ENCODE data around the gene HCFC1R1.
"Not testable (repeated sequence)": the region's sequence is repeated elsewhere in the genome, so short reads cannot be mapped to it uniquely, and the experiment has no call there.

Gene HCFC1R1, protein sequence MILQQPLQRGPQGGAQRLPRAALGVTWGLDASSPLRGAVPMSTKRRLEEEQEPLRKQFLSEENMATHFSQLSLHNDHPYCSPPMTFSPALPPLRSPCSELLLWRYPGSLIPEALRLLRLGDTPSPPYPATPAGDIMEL

GRCh38 chr16:3023669-3024478 lies at the start of gene HCFC1R1, which contains the start of gene THOC6:
Gene HCFC1R1, minus strand, starts transcription at chr16:3023942. Its CDS starts 1 bp downstream, at chr16:3023941.
Gene THOC6, plus strand, starts transcription at chr16:3024035. Its CDS starts 292 bp downstream, at chr16:3024327.
- DNase-seq (ENCODE audit: low read depth in 2 of 2, low spot score in 1 of 2): peak; percentile 83 to 88

- no peak for DNase-seq (ENCODE audit: low read depth in 2 of 2, low spot score in 1 of 2)
Measured at GRCh38 chr16:3073448-3073847, 49.7 kb upstream of the HCFC1R1 start.

GRCh38 chr16:3072576-3073263 lies 49.0 kb upstream of the HCFC1R1 start:
- not testable (repeated sequence) for DNase-seq (ENCODE audit: low read depth in 2 of 2, low spot score in 1 of 2)

- not testable (repeated sequence) for DNase-seq (ENCODE audit: low read depth in 2 of 2, low spot score in 1 of 2)
Measured at GRCh38 chr16:3072148-3072547, 48.4 kb upstream of the HCFC1R1 start.

GRCh38 chr16:3071655-3072054 lies 47.9 kb upstream of the HCFC1R1 start:
- DNase-seq (ENCODE audit: low read depth in 2 of 2, low spot score in 1 of 2): no peak

DNA sequence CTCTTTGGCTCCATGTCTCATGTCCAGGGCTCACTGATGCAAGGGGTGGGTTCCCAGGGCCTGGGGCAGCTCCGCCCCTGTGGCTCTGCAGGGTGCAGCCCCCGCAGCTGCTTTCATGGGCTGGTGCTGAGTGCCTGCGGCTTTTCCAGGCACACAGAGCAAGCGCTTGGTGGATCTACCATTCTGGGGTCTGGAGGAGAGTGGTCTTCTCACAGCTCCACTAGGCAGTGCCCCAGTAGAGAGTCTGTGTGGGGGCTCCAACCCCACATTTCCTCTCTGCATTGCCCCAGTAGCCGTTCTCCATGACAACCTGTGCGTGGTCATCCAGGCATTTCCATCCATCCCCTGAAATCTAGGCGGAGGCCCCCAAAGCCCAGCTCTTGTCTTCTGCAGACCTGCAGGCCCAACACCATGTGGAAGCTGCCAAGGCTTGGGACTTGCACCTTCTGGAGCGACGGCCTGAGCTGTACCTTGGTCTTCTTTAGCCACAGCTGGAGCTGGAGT lies 46.9 kb upstream of the HCFC1R1 start:
- no peak for DNase-seq (ENCODE audit: low read depth in 2 of 2, low spot score in 1 of 2)

DNA sequence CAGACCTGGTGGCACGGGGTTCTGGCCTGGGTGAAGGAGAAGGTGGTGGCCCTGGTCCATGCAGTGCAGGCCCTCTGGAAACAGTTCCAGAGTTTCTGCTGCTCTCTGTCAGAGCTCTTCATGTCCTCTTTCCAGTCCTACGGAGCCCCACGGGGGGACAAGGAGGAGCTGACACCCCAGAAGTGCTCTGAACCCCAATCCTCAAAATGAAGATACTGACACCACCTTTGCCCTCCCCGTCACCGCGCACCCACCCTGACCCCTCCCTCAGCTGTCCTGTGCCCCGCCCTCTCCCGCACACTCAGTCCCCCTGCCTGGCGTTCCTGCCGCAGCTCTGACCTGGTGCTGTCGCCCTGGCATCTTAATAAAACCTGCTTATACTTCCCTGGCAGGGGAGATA lies 45.4 kb upstream of the HCFC1R1 start:
- DNase-seq (ENCODE audit: low read depth in 2 of 2, low spot score in 1 of 2): not testable (repeated sequence)

- DNase-seq (ENCODE audit: low read depth in 2 of 2, low spot score in 1 of 2): no peak
Measured at GRCh38 chr16:3068487-3068886, 44.7 kb upstream of the HCFC1R1 start.

DNA sequence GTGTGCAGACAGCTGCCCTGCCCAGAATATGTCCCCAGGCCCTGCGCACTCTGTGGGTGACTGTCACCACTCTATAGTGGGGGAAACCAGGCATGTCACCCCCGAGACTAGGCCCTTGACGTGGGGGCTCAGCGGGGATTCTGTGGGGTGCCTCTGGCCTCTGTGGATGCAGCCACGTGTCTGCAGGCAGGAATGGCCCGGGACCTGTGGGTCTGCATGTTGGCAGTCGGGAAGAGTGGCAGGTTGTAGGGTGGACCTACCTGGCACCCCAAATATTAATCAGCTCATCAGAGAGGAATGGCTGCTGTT lies 42.7 kb upstream of the HCFC1R1 start:
- no peak for DNase-seq (ENCODE audit: low read depth in 2 of 2, low spot score in 1 of 2)

GRCh38 chr16:3065742-3066439 lies 42.1 kb upstream of the HCFC1R1 start:
- DNase-seq (ENCODE audit: low read depth in 2 of 2, low spot score in 1 of 2): no peak

- peak in 1 of 2 donors; percentile 41 for DNase-seq (ENCODE audit: low read depth in 2 of 2, low spot score in 1 of 2)
Measured at GRCh38 chr16:3065069-3065741, 41.5 kb upstream of the HCFC1R1 start, which contains the start of gene IL32. Gene IL32, plus strand, starts transcription at chr16:3065640. Its CDS starts 172 bp downstream, at chr16:3065812.

DNA sequence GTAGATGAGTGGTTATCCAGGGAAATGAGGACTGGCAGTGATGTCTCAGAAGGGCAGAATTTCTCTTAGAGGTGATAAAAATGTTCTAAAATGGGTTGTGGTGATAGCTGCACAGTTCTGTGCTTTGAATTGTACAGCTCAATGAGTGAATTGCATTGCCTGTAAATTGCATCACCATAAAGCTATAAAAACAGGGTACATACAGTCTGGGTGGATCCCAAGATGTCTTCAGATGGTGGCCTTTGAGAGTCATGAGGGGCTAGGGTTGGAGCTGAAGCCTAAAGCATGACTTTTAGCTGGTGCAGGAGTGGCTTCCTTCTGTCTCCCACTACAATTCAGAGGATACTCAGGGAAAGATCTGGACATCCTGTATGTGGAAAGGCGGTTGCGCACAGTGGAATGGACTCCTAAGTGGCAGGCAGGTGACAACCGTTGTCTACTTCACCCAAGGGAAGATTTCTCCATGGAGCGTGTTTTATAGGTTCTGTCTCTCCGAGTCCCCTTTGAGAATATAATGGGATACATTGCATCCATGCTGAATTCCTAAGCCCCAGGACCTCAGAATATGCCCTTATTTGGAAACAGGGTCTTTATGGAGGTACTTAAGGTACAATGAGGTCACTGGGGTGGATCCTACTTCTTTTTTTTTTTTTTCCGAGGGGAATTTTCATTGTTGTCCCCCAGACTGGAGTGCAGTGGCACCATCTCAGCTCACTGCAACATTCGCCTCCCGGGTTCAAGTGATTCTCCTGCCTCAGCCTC lies 40.1 kb upstream of the HCFC1R1 start:
- no peak for DNase-seq (ENCODE audit: low read depth in 2 of 2, low spot score in 1 of 2)

GRCh38 chr16:3062553-3062952 lies 38.8 kb upstream of the HCFC1R1 start:
- no peak for DNase-seq (ENCODE audit: low read depth in 2 of 2, low spot score in 1 of 2)

DNA sequence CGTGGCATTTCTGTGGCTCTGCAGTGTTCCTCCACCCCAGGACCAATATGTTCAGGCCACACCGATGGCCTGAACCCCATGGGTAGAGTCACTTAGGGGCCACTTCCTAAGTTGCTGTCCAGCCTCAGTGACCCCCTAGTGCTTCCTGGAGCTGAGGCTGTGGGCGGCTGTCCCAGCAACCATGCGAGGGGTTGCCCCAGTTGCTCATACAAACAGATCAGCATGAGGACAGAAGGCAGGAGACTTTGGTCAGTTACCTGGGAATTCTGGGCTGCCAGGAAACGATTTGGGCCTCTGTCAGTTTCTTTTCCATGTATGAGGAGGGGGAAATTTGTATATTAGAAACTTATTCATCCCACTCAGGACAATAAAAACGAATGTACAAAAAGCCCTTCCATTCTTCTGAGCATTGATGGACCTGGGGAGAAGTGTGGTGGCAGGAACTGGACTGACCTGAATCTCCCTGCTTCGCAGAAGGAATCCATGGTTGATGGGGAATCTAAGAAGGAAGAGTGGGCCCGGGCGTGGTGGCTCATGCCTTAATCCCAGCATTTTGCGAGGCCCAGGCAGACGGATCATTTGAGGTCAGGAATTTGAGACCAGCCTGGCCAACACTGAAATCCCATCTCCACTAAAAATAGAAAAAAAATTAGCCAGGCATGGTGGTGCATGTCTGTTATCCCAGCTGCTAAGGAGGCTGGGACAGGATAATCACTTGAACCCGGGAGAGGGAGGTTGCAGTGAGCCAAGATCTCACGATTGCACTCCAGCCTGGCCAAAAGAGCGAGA lies 36.8 kb upstream of the HCFC1R1 start:
- DNase-seq (ENCODE audit: low read depth in 2 of 2, low spot score in 1 of 2): no peak

GRCh38 chr16:3059723-3060242 lies 36.0 kb upstream of the HCFC1R1 start:
- no peak for DNase-seq (ENCODE audit: low read depth in 2 of 2, low spot score in 1 of 2)

DNA sequence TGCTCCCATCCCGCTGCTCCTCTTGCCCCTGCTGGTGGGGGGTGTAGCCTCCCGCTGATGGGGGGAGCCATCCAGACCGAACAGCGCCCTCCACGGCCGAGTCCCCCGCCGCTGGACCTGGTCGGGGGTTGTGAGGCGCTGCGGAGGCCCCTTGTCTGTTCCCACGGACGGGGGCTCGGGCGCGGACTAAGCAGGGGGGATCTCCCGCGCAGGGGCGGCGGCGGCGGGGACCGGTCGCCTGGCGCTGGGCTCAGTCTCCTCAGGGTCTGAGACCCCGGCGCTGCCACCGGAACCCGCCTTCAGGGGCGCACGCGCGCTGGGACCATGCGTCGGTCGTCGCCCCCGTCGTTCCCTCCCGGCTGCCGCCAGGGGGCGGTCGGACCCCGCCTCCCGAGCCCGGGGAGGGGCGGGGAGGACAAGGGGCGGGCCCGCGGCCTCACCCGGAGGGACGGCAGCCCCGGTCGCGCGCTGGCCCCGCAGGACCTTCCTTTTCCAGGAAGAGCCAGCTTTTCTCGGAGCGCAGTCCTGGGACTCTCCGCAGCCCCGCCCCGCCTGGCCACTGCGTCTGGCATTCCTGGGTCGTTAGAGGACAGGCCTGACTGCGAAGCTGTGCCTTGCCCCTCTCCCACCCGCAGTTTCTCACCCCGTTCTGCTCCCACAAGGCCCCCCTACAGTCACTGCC lies 35.4 kb upstream of the HCFC1R1 start:
- DNase-seq (ENCODE audit: low read depth in 2 of 2, low spot score in 1 of 2): peak; percentile 71 to 74

DNA sequence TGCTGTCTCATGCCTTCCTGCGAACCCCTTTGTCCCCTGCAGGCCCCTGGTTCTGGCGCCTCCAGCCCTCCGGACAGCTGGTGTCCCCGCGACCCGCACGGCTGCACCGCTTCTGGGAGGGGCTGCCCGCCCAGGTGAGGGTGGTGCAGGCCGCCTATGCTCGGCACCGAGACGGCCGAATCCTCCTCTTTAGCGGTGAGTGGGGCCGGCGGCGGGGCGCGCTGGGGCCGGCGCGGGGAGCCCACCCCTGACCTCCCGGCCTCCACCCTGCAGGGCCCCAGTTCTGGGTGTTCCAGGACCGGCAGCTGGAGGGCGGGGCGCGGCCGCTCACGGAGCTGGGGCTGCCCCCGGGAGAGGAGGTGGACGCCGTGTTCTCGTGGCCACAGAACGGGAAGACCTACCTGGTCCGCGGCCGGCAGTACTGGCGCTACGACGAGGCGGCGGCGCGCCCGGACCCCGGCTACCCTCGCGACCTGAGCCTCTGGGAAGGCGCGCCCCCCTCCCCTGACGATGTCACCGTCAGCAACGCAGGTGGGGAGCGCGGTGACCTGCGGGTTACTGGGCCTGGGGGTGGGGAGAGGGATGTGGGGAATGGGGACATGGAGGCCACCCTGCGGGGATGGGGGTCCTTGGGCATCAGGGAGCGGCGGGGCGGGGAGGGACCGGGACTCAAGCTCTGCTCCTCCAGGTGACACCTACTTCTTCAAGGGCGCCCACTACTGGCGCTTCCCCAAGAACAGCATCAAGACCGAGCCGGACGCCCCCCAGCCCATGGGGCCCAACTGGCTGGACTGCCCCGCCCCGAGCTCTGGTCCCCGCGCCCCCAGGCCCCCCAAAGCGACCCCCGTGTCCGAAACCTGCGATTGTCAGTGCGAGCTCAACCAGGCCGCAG lies 34.6 kb upstream of the HCFC1R1 start:
- DNase-seq (ENCODE audit: low read depth in 2 of 2, low spot score in 1 of 2): no peak
